Activated CD8-positive, alpha-beta memory T cell treated with anti-CD3 and anti-CD28 coated beads for 4 hours (primary cell): Measurements from ENCODE around the gene CLDN1.
A peak's percentile ranks its signal among the peaks of the same experiment; 100 is the strongest.

ENCODE experiments used
- DNase-seq, 2 donors: peaks; one replicate each; pipeline ENCODE4 v3.0.0-alpha.2; 2020; ENCODE audit warnings: low read depth in 2 of 2

CLDN1 gene

DNA sequence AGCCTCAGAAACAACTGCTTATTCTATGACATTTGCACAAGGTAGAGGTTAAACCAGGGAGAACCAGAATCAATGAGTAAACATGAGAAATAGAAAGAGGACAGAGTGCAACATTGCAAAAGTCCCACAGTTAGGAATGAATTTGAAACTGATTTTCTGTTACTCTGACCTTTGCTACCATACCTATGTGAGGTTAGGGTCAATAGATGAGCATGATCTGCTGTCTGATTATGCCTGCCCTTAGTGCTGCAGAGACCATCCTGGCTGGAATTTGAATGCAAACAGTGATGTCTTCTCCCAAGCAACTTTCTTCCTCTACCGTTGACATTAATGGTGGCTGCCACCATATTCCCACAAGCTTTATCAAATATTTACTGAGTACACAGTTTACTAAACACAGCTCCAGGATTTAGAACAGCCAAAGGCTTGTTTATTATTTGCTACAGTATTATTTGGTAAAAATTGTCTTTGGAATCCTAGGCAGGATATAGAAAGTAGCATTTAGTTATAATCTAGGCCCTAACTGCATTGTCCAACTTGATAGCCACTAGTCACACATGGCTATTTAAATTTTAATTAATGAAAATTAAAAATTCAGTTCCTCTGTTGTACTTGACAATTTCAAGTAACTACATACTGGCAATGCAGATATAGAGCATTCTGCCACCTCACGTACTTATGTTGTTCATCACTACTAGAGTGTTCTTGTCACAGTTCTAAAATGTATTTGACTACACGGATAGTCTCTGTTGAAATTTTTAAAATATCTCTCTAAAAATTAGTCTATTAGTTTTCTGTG is 8.9 kb upstream of the CLDN1 start:
- no peak for DNase-seq

DNA sequence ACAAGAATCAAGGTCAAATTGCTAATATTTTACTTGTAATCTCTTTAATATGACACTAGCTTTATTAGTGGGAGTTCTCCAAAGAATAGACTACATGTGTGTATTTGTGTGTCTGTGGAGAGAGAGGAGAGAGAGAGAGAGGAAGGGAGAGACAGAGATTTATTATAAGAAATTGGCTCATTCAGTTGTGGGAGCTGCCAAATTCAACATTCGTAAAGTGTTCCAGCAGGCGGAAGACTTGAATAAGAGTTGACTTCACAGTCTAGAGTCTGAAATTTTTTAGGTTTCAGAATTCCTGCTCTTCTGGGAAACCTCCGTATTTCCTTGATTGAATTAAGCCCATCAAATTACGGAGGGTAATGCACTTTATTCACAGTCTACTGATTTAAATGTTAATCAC is 4.7 kb upstream of the CLDN1 start:
- DNase-seq: no peak

DNA sequence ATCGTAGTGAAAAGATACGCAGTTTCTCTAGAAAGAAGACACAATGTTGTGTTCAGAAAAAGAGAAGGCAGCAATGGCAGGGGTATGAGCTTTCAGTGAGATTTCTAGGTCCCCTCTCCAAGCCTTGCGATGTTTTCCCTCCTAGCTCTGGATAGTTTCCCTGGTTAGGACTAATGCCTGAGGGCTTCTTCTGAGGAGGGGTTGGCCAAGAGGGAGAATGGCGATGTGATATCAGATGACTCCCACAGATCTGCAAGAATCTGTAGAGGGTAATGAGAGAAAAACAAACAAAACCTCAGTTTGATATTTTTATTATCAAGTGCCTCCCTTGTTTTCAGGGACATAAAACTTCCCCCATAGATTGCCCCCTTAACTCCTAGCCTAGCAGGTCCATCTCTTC is 4.1 kb upstream of the CLDN1 start:
- DNase-seq: no peak

DNA sequence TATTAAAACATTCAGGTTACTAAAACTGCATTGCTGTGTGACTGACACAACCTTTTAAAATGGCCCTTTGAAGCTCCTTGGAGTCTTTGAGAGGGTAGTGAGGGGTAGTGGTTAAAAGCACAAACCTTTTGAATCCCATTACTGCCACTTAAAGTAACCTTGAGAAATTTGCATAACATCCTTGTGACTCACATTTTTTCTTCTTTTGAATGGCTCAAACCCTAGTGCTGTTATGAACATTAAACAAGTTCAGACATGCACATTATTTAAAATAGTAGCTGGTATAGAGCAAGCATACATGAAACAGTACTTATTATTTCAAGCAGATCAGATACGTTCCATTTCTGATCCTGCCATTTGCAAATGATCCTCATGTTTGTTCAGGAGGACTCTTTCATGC is 3.7 kb upstream of the CLDN1 start:
- DNase-seq: no peak

DNA sequence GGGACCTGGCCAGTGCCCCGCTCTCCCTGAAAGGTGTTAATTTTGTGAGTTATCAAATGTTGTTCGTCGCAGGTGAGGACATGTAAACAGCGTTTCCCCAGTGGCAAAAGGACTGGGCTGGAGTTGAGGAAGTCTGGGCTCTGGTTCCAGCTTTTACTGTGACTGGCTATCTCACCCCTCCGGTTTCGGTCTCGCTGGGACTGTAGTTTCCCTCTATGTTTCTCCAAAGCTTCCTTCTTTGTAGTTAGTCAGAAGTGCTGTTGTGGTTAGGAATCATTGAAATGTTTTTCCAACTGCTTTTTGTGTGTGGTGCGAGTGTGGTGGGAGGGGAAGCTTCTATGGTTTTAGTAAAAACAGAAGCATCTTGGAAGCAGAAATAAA is 990 bp upstream of the CLDN1 start:
- no peak for DNase-seq

DNA sequence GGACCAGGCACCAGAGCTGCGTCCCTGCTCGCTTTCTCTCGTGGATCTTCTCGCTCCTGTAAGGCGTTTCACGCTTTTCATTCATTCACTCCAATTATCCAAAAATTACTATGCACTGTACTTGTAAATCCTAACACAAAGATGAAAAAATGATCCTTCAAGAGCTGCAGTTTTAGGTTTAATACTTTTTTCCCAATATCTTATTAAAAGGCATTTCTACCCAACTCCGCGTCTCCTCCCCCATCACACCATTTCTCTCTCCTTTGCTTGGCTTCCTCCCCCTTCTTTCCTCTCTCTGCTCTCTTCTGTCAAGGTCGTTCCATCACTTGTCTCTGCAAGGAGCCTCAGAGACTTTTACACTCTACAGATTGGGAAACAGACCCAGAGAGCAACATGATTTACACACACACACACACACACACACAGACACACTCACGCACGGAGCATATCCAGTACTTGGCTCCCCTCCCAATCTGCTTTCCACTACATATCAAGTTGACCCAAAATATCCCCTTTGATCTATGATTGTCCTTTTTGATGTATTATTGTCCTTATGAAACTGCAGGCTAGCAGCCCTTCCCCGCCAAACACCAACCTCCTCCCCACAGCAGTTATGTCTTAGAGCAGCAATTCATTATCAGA is 479 bp upstream of the CLDN1 start:
- no peak for DNase-seq

DNA sequence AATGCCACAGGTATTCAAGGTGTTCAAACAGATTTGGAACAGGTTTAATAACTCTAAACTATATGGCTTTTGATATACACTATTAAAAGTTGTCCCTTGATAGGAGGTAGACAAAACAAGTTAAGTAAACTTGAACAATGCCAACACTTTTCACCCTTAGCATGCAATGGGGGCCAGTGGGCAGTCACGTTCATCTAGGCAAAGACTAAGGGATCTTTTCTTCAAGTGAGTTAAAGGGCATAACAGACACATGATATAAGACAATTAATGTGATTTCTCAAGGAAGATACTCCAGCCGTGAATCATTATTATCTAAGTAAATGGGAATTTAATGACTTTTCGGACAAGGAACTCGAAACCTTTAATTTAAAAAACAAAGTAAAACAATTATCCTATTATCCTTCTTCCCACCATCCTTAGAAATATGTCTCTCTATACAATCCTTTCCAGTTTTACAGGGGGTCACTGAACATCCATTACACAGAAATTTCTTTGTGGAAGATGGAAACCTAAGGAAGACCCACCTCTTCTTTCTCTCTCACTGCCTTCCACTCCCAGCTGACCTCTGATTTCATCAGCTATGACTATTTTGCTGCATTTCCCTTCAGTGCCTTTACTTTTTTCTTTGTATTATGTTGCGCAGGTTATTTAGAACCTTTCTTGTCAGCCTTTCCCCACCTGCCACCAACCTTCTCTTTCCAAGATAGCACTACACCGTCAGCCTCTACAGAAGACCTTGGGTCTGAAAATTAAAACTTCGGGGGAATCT is 1.5 kb downstream of the CLDN1 start:
- DNase-seq: no peak

DNA sequence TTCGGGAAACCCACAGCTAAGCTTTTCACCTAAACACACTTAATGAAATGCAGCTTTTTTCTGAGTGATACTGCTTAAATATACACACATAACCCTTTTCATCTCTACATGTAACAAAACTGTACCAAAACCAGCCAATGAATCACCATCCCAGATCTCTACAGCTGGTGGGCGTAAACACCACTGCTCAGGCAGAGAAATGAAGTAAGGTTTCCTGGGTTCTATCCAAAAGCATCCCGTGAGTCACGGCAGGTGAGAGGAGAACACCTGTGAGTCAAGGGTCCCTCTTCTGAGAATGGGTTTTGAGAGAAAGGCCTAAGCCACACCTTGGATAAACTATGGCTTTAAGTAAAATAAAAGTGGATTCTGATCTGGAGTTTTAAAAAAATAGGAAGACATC is 2.6 kb downstream of the CLDN1 start:
- DNase-seq: peak in 1 of 2 donors; percentile 31

DNA sequence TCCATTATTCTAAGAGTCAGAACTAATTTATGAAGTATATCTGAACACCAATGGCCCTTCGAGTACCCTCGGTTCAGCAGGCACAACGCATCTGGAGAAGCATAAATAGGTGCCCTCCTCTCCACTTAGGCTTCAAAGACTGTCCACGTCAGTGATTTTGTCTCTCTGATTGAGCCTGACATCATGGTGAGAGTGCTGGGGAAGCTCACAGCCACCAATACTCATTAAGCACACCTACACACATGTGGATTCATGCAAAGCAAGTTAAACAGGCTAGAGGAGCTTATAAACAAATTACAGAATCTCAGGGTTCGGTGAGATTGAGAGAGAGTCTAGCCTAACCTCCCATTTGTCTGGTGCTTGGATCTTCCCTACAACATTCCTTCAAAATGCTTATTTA is 3.6 kb downstream of the CLDN1 start:
- no peak for DNase-seq

DNA sequence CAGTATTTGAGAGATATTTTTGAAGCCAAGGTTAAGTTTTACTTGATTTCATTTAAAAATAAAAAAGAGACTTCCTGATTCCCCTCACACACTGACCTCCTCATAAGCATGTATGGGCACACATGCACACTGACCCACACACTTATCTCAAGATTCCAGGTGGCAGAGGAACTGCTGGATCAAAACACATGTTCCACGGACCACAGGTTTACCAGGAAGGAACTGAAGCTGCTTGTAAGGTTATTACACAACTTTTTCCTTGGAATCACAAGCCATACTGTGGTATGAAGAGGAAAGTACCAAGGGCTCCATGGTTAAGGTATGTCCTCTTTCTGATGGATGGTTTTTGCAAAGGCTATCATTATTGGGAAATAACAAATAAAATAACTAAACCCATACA is 7.5 kb downstream of the CLDN1 start:
- no peak for DNase-seq

DNA sequence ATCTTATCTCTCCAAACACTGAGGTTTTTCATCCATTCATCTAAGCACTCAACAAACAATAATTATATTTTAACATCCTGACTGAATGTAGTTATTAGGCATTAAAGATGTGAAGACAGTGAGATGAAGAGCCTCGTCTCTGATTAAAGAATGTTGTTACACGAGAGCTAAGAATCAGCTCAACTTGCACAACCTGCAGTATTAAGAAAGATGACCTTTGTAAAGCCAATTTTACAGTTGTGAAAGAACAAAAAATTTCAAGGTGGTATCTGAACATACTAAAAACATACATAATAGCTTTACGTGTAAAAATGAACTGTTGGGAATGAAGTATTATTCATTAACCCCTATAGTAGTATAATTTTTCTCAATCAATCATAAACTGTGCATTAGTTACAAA is 12.8 kb downstream of the CLDN1 start:
- DNase-seq: no peak

DNA sequence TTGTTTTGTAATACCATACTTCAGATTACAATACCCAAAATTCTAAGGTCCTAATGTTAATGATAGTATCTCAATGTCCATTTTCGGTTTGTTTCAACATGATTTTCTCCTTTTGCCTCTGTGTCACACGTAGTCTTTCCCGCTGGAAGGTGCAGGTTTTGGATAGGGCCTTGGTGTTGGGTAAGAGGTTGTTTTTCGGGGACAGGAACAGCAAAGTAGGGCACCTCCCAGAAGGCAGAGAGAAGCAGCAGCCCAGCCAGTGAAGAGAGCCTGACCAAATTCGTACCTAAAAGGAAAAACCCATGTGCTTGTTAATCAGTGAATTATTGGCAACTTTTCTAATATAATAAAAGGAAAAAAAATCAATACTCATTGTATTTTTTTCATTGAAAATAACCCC is 14.1 kb downstream of the CLDN1 start:
- DNase-seq: no peak

DNA sequence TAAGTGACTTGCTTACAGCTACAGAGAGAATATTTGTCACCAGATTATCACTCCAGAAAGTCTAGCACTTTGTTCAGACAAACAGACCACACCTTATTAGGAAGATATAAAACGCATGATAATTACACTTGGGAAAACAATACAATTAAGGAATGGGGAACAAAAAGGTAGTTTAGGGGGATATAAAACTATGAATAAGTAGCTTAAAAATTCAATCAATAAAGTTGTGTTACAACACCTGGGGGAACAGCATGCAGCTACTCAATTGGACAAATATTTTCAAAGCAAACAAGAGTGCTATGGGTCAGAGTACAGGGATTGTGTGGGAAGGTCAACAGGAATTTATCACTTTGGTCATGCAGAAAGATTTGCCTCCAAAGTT is 15.1 kb downstream of the CLDN1 start:
- DNase-seq: no peak

DNA sequence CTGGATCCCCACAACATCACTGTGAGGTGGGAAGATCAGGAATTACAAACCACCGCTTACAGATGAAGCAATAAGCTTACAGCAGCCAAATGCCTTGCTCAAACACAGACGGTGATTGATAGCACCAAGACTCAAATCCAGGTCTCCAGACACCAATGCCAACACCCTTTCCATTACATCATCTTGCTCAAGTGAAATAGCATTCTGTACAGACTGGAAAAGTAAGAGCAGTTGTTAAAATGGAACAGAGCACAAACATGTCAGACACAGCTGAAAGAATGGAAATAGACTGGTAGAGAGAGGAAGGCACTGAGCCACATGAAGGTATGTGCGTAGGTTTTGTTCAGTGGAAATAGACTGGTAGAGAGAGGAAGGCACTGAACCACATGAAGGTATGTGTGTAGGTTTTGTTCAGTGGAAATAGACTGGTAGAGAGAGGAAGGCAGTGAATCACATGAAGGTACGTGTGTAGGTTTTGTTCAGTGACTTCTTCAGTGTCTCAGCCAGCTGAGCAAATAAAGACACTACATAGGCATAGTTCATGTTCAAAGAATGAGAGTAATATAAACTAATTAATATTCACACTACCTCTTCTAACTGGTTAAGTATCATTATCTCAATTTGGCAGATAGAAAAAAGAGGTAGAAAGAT is 15.6 kb downstream of the CLDN1 start:
- peak in 1 of 2 donors; percentile 5 for DNase-seq

DNA sequence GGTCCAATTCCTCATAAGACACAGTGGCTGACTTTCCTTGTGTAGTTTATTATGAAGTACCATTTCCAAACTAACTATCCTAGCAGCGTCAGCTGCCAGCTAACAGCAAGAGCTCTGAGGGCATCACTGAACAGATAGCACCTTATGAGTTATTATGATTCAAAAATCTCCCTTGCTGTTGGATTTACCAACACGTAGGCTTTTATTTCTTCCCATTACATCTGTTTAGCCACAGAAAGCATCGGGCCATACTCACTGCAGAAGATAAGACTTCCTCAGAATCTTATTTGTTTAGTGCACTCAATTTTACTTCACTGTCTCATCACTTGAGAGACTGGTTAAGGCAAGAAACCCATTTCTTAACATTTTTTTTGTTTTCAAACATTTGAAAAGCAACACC is 16.2 kb downstream of the CLDN1 start:
- DNase-seq: no peak

DNA sequence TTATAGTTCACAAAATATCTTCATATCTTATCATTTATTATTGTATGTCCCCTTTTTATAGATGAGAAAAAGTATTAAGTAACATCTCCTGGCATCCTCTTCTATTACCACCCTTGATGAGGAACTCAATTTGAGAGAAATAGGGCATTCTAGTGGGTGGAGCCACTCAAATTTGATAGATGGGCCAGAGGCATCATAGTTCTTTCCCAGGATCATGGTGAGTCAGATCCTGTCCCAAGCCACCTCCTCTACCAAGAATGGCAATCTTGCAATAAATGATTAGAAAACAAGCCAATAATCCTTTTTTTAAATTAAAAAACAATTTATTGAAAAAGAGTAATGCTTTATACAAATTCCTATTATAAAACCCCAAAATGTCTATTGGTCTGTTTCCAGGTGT is 16.8 kb downstream of the CLDN1 start:
- no peak for DNase-seq

DNA sequence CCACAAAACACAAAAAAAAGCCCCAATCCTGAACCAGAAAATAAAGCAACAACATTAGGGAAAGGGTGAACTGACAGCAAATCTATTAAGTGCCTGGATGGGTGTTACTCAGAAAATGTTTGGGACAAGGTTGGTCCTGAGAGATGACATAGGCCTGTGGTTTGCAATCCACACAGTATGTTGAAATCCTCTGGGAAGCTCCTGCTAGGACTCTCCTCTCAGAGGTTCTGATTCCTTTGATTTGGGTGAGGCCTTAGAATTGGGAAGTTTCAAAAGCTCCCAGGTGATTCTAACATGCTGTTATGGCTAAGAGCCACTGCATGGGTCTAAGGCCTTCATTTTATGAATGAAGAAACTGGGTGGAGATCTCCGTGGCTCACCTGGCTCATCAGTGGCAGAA is 18.4 kb downstream of the CLDN1 start:
- no peak for DNase-seq

DNA sequence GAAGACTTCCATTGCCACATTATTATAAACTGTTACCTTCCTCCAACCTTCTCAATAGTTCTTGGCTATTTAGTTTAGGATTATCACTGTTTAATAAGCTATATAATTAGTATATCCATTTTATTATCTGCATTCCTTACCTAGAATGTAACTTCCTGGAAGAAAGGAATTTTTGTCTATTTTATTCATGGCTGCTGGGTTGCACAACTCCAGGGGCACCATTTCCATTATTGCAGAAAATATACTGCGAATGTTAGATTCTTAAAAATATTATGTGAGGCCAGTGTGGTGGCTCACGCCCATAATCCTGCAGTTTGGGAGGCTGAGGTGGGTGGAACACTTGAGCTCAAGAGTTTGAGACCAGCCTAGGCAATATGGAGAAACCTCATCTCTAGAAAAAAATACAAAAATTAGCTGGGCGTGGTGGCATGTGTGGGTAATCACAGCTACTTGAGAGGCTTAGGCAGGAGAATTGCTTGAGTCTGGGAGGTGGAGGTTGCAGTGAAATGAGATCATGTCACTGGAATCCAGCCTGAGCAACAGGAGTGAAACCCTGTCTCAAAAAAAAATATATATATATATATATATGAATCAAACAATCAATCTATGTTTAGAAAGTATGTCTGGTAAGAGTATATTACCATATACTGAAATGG is 19.9 kb downstream of the CLDN1 start:
- DNase-seq: no peak

DNA sequence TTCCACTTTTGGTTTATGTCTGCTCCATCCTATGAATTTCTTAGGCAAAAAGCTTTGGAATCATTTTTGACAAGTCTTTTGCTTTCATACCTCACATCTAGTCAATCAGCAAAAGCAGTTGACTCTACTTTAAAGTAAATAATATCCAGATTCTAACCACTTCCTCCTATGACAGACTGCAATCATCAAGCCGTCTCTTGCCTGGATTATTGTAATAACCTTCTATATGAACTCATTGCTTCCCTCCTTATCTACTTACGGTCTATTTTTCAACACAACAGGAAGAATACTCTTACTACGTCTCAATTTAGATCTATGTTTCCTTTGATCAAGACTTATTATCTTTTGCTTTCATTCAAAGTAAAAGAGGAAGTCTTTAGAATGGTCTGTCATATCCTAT is 20.7 kb downstream of the CLDN1 start:
- no peak for DNase-seq

DNA sequence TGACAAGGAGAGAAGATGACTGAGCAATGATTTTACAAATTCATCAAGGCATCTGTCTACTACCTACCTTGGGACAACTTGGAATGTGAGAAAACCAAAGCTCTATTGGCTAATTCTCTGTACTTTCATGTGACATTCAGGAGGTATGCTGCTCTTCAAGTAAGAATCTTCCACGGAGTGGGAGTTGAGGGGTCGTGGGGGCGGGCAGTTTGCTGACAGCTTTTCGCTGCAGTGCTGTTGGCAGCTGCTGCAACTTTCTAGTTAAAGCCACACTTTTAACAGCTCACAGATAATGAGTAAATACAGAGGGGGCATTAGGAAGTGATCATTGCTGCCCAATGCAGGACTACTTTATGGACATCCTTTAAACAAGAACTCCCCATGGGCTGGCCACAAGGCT is 22.3 kb downstream of the CLDN1 start:
- no peak for DNase-seq

DNA sequence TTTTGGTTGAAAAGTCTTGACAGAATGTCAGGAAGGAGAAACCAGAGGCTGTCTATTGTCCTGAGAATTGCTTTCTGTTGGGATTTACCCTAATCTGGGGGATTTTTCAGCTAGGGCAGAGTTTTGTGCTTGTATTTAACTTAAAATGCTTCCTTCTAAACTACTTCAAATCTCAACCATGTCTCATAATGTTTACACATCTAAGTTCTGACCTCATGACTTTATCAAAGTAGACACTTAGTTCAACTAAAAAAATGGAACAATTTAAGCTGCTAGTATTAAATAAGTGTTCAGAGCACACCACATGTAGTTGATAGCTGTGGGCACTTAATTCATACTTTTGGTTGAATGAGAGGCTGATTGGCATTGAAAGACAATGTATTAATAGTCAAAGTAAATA is 28.2 kb downstream of the CLDN1 start:
- no peak for DNase-seq

DNA sequence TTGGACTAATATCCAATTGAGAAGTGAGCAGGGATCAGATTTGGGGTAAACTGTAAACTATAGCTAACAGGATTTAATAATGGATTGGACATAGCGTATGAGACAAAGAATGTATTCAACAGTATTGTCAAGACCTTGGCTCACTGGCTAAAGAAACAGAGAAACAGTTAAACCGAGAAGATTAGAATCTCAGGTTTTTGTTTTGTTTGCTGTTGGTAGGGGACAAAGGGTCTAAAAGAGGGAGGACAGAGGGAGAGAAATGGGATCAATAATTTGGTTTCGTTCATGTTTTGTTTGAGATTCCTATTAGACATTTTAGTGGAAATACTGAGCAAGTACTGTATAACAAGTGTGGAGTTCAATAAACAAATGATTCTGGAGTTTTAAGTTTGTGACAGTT is 28.6 kb downstream of the CLDN1 start:
- no peak for DNase-seq
